ENCODE results near the gene SYTL1. TPM values are rescaled to one million over a fixed set of nuclear protein-coding genes. Genes with fewer than 3 reads are reported as not detected.

Gene SYTL1
- total RNA-seq, 1 donor from 2014 or later: 22.0 TPM

DNA sequence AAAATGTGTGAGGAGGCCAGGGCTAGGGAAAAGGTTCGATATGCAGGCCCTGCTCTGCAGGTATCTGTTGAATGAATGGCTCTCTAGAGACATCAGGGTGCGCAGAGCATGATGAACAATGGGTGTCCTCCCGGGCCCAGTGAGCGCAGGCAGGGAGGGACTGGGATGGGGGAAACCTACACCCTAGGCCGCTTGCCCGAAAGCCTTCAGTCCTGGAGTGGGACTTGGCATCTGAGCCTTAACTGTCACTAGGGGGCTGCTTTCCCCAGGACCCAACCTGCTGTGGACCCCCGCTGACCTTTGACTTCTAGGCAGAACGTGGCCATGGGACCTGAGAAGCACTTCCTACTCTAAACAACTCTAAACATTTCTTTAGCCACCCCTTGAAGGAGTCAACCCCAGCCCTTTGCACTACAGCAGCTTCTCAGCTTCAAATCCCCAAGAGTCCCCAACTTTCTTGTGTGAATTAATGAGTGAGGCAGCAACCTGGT lies 25.4 kb downstream of the SYTL1 start:
- H3K4me3 ChIP-seq (ENCODE audit: low read depth, low read length): peak overlapping the region; percentile 80
- no peak for DNase-seq (ENCODE audit: low read depth)
- TF ChIP-seq, protein P1, sequence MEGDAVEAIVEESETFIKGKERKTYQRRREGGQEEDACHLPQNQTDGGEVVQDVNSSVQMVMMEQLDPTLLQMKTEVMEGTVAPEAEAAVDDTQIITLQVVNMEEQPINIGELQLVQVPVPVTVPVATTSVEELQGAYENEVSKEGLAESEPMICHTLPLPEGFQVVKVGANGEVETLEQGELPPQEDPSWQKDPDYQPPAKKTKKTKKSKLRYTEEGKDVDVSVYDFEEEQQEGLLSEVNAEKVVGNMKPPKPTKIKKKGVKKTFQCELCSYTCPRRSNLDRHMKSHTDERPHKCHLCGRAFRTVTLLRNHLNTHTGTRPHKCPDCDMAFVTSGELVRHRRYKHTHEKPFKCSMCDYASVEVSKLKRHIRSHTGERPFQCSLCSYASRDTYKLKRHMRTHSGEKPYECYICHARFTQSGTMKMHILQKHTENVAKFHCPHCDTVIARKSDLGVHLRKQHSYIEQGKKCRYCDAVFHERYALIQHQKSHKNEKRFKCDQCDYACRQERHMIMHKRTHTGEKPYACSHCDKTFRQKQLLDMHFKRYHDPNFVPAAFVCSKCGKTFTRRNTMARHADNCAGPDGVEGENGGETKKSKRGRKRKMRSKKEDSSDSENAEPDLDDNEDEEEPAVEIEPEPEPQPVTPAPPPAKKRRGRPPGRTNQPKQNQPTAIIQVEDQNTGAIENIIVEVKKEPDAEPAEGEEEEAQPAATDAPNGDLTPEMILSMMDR (conservative IDR thresholded peaks at IDR 0.05; ENCODE audit: low read depth, low read length): no peak

DNA sequence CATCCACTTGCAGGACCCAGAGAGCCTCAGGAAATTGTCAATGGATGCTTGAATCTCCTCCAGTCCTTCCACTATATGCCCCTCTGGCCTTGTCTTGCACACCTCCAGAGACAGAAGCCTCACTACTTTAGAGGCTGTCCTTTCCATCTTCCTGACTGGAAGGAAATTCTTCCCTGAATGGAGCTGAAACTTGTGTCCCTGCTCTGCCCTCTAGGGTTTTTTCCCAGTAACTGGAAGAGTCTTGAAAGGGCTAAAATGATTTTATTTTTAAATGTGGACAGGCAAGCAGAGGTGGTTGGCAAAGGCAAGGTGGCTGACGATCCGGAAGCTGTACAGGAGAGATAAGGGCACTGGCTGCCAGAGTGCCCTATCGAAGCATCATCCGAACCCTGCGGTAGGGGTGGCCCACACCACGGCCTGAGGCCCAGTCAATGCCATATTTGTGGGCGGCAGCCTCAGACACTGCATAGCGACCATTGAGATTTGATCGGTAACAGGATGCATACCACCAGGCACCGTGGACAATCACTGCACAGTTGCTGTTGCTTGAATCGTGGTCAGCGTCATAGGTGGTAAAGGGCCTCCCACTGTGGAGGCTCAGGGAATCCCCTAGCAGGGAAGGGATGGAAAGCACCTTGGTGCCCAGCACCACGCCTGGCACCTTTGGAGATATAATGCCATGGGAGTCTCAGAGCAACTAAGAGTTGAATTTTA lies 27.2 kb downstream of the SYTL1 start:
- H3K4me3 ChIP-seq (ENCODE audit: low read depth, low read length): no peak overlapping the region
- no peak for DNase-seq (ENCODE audit: low read depth)
- TF ChIP-seq, protein P1 (conservative IDR thresholded peaks at IDR 0.05; ENCODE audit: low read depth, low read length): peak; percentile 44

DNA sequence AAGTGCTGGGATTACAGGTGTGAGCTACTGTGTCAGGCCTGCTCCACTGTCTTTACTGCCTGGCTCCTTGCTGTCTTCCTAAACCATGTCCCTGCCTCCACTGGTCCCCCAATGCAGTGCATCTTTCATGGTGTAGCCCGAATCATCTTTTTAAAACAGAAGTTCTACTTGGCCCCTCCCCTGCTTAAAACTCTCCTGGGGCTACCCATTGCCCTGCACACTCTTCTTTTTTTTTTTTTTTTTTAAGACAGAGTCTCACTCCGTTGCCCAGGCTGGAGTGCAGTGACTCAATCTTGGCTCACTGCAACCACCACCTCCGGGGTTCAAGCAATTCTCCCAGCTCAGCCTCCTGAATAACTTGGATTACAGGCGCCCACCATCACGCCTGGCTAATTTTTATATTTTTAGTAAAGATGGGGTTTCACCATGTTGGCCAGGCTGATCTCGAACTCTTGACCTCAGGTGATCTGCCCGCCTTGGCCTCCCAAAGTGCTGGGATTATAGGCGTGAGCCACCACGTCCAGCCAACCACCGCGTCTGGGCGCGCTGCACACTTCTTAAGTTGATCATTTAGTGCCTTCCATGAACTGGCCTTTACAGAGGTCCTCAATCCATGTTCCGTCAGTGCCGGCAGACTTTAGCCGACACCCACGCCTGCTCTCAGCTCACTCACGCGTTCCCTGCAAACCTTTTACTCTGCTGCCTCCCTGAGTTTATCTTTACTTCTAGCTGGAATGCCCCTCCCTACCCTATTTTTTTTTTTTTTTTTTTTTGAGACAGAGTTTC lies 30.4 kb downstream of the SYTL1 start:
- DNase-seq (ENCODE audit: low read depth): peak; percentile 70
- no peak overlapping the region for H3K4me3 ChIP-seq (ENCODE audit: low read depth, low read length)
- TF ChIP-seq, protein P1 (conservative IDR thresholded peaks at IDR 0.05; ENCODE audit: low read depth, low read length): no peak

DNA sequence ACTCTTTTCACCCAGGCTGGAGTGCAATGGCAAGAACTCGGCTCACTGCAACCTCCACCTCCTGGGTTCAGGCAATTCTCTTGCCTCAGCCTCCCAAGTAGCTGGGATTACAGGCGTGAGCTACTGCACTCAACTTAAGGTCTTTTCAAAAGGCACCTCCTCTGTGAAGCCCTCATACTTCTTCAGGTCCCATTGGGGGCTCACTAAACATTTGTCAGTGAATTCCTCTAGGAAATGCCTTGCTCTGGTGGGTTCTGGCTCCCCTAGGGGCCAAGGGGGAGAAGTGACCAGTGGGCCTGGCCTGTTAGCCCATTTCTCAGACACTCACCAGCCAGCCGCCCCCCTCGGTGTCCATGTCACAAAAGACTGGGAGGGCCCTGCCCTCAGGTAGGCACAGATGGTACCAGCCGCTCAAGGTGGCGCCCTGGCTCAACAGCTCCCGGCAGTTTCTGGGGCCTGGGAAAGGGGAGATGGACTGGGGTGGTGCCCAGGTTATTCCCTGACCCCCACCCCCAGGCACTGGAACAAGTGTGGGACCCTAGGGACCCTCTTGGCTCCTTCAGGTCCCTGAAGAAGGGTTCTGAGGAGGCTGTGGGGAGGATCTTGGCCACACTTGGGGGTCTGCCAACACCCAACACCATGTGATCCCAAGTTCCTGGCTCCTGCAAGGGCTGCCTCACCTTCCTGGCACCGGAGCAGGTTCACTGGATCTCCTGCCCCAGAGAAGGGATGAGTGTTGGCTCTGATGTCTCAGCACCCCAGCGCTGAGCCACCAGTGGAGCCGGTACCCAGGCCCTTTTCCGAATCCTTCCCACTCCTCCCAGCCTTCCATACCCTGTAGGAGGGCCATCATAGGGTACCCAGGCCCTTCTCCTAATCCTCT lies 31.2 kb downstream of the SYTL1 start:
- TF ChIP-seq, protein P1 (conservative IDR thresholded peaks at IDR 0.05; ENCODE audit: low read depth, low read length): peak; percentile 43
- no peak overlapping the region for H3K4me3 ChIP-seq (ENCODE audit: low read depth, low read length)
- no peak for DNase-seq (ENCODE audit: low read depth)

DNA sequence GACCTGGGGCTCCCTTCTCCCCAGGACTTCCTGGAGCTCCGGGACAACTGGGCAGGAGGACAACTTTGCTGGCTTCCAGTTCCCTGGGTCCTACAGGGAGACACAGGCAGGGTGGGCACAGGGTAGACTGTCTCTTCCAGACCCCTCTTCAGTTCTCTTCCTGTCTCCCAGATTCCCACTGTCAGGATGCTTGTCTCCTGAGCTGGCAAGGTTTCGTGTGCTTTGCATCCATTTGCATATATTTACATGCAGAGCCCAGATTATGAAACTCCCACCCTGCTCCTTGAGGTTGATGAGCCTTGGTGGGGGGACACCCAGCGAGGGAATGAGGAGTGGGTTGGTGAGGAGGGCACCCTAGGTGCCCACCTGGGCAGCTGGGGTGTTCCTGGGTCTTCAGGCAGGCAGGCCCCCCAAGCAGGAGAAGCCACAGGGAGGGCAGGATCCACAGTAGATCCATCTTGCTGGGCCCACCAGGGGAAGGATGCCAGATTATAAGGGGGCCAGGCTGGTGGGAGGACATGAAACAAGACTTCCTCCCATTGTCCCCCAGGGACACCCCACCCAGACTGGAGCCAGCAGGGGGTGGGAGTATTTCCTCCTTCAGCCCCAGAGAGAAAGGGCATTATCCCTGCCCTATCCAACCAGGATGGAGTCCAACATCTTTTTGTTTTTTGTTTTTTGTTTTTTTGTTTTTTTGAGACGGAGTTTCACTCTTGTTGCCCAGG lies 32.7 kb downstream of the SYTL1 start, which contains the start of gene FCN3:
TSS of gene FCN3 (minus strand) at position 463 of the 725 bp plus-strand sequence. CDS start at position 457, 6 bp downstream.
- no peak within 1 kb of the TSS for H3K4me3 ChIP-seq (ENCODE audit: low read depth, low read length)
- TF ChIP-seq, protein P1 (conservative IDR thresholded peaks at IDR 0.05; ENCODE audit: low read depth, low read length): no peak
- DNase-seq (ENCODE audit: low read depth): no peak
